Pancreas (tissue), 10 donors: ENCODE data around the gene C1QL4. TPM values are rescaled to one million over a fixed set of nuclear protein-coding genes. Genes with fewer than 3 reads are reported as not detected.
A peak's percentile ranks its signal among the peaks of the same experiment; 100 is the strongest.

Source experiments
- ATAC-seq, 4 donors: fragments of 200-7000 bp; cut with Tn5 transposase; one replicate each; pipeline versions ENCODE4 v1.8.0 to v1.9.1; 2020; ENCODE audit warnings: mild to moderate bottlenecking in 4 of 4, moderate library complexity in 4 of 4
- DNase-seq, 6 donors: peaks; one replicate each; pipeline ENCODE4 v3.0.0-alpha.2; 2020
- FAIRE-seq: peaks from 2 replicates; lab custom pipeline; 2012; peaks lifted over from hg19 to GRCh38; lab: Jason Lieb, UNC
- H3K27ac ChIP-seq, 4 donors: fragments of 200-600 bp; sonication (generic); 1 replicate in 3 of 4; 2 replicates in 1 of 4; pipeline versions ENCODE4 v1.5.0 to v1.8.0; 2020
- H3K27me3 ChIP-seq, 4 donors: fragments of 200-600 bp; one replicate each; pipeline ENCODE4 v1.8.0; 2021
- H3K36me3 ChIP-seq, 3 donors: fragments of 200-600 bp; sonication (generic) in 1 of 3; one replicate each; pipeline versions ENCODE4 v1.5.0 to v1.8.0; 2020 to 2021
- H3K4me1 ChIP-seq, 3 donors: fragments of 200-600 bp; one replicate each; pipeline ENCODE4 v1.8.0; 2021
- H3K4me3 ChIP-seq, 4 donors: fragments of 200-600 bp; sonication (generic) in 2 of 4; one replicate each; pipeline versions ENCODE4 v1.5.0 to v1.8.0; 2020 to 2021
- H3K9me3 ChIP-seq, 4 donors: fragments of 200-600 bp; one replicate each; pipeline ENCODE4 v1.8.0; 2021
- CTCF ChIP-seq, 4 donors: fragments of 200-600 bp; sonication (generic) in 3 of 4; IDR thresholded peaks; one replicate each; pipeline versions ENCODE4 v1.5.0 to v1.8.0; 2021; ENCODE audit warnings: antibody characterized with exemption in 4 of 4
- WGBS, 2 donors: extraction: QIAGEN DNeasy Blood & Tissue Kit; methylation state at CpG; one replicate each; pipeline ENCODE4 v1.1.7; 2013; 5-methylcytosine and 5-hydroxymethylcytosine counted together
- intact Hi-C, 3 donors: fragments of 100-400 bp; cut with DNase I; formaldehyde crosslinking; loops; one replicate each; pipeline versions ENCODE4 v1.11.1 to v1.14.2; 2022
- polyA plus RNA-seq, 2 donors: library from polyadenylated mRNA; stranded (reverse); fragments of 200-250 nt; gene quantifications; one replicate each; pipeline ENCODE4 v1.2.3, GENCODE V29; 2013
- total RNA-seq, 6 donors: library from RNA; stranded (reverse); fragmentation: NEBNext Ultra II Directional in 4 of 6; extraction: Animal tissue kit (Norgen Biotek cat#: 25700) in 4 of 6; gene quantifications; one replicate each; pipeline versions ENCODE4 v1.2.1 to v1.2.4, GENCODE V29; 2021 to 2023
- donor health status: healthy with polysubstance abuse.
- donor health status: DM: no; HTN: no; CAD: no; lungs with moderate emphysema.
- donor health status: DM: no; HTN: no; CAD: no.
- donor health status: control.
- donor health status: control.
- donor health status: Bipolar disorder and iron deficiency.
- donor health status: DM: yes; HTN: yes; CAD: no.
- donor health status: DM: no; HTN: no; CAD: no.
- donor health status: DM: no; HTN: no; CAD: no.
- donor health status: DM: yes; HTN: yes; CAD: no.

Gene C1QL4
- total and polyA plus RNA-seq, 8 donors: not detected

DNA sequence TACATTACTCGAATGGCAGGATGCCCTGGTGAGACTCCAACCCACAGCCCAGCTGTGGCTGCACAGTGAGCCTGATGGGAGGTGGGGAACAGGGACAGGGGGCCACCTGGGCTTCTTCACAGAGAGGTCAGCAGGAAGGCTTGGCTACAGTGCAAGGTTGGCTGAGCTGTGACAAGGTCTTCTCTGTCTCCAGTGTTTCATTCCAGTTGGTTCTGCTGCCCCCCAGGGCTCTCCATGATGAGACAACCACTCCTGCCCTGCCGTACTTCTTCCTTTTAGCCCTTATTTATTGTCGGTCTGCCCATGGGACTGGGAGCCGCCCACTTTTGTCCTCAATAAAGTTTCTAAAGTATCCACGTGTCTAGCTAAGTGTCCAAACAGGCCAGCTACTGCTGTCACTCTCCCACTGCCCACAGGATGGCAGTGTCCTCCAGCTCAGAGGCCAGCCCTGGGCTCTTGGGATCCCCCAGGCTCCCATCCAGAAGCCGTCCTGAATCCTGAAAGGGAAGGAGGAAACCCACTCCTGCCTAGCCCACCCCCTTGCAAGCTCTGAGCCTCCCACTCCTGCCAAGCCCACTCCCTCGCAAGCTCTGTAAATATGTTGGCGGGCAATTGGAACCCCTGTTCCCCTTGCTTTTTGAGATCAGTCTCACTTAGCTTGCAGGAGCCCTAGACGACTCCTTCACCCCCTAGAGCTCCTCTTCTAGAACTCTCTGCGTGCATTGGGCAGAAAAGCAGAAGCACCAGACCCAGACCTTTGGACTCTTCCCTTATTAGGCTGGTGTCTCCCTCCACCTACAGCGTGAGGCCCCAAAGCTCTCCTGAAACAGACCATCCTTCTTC lies 5.4 kb downstream of the C1QL4 start:
- no peaks in the 10 kb centered on the region for H3K36me3 ChIP-seq
- H3K4me3 ChIP-seq: peak overlapping the region in 1 of 4 donors; percentile 12
- intact Hi-C loops: no loop called here
- peak; percentile 56 to 76 (median 66) for TF ChIP-seq CTCF (IDR thresholded peaks at IDR 0.05)
- H3K4me1 ChIP-seq: peaks cover 0 to 4% (median 3%) of the 10 kb centered on the region in 3 donors
- H3K9me3 ChIP-seq: no peaks in the 10 kb centered on the region
- DNase-seq (peak in 5 of 6 donors; percentile 64 to 88 (median 79)), FAIRE-seq (no peak), ATAC-seq (peak; percentile 91 to 98 (median 96))
- H3K27ac ChIP-seq: no peak overlapping the region
- peaks cover 0 to 8% (median 6%) of the 10 kb centered on the region in 4 donors for H3K27me3 ChIP-seq
- WGBS, 2 donors: 31 to 33% methylated on average over 11 of the region's 11 CpGs

GRCh38 chr12:49330631-49331379 lies 6.2 kb downstream of the C1QL4 start:
- H3K27me3 ChIP-seq: no peaks in the 10 kb centered on the region
- no peak overlapping the region for H3K4me3 ChIP-seq
- DNase-seq (no peak), ATAC-seq (no peak), FAIRE-seq (no peak)
- no peak overlapping the region for H3K27ac ChIP-seq
- intact Hi-C loops: no loop called here
- no peaks in the 10 kb centered on the region for H3K36me3 ChIP-seq
- H3K9me3 ChIP-seq: no peaks in the 10 kb centered on the region
- no peak for TF ChIP-seq CTCF (IDR thresholded peaks at IDR 0.05)
- 57 to 61% methylated on average over 14 of the region's 14 CpGs for WGBS, 2 donors
- H3K4me1 ChIP-seq: peaks cover 0 to 4% (median 3%) of the 10 kb centered on the region in 3 donors

- FAIRE-seq (no peak), DNase-seq (no peak), ATAC-seq (no peak)
- intact Hi-C loops: no loop called here
- 94 to 97% methylated on average over 7 of the region's 7 CpGs for WGBS, 2 donors
- no peaks in the 10 kb centered on the region for H3K9me3 ChIP-seq
- no peaks in the 10 kb centered on the region for H3K27me3 ChIP-seq
- no peak for TF ChIP-seq CTCF (IDR thresholded peaks at IDR 0.05)
- peaks cover 0 to 4% (median 3%) of the 10 kb centered on the region in 3 donors for H3K4me1 ChIP-seq
- no peak overlapping the region for H3K27ac ChIP-seq
- H3K36me3 ChIP-seq: no peaks in the 10 kb centered on the region
- no peak overlapping the region for H3K4me3 ChIP-seq
These were observed 6.9 kb downstream of the C1QL4 start for GRCh38 chr12:49330032-49330619.

GRCh38 chr12:49328816-49329215 lies 8.2 kb downstream of the C1QL4 start:
- H3K4me3 ChIP-seq: no peak overlapping the region
- no peaks in the 10 kb centered on the region for H3K27me3 ChIP-seq
- H3K27ac ChIP-seq: no peak overlapping the region
- FAIRE-seq (no peak), DNase-seq (no peak), ATAC-seq (no peak)
- H3K36me3 ChIP-seq: no peaks in the 10 kb centered on the region
- intact Hi-C loops: no loop called here
- TF ChIP-seq CTCF (IDR thresholded peaks at IDR 0.05): no peak
- peaks cover 0 to 4% (median 3%) of the 10 kb centered on the region in 3 donors for H3K4me1 ChIP-seq
- 95 to 96% methylated on average over 12 of the region's 12 CpGs for WGBS, 2 donors
- H3K9me3 ChIP-seq: no peaks in the 10 kb centered on the region
